Right renal cortex interstitium (tissue), 3 donors: ENCODE measurements around the gene CFAP46. TPM values are rescaled to one million over a fixed set of nuclear protein-coding genes. Genes with fewer than 3 reads are reported as not detected.
"Not testable (repeated sequence)": the region's sequence is repeated elsewhere in the genome, so short reads cannot be mapped to it uniquely, and the experiment has no call there.

ENCODE experiments used
- DNase-seq, 3 donors: peaks; one replicate each; pipeline ENCODE4 v3.0.0-alpha.2; 2013; ENCODE audit warnings: low read depth in 3 of 3, low spot score in 2 of 3
- polyA plus RNA-seq, 3 donors: library from polyadenylated mRNA; unstranded; fragments of 120-200 nt; gene quantifications; one replicate each; pipeline ENCODE4 v1.2.1, GENCODE V29; 2013; ENCODE audit not compliant: insufficient read length in 3 of 3

Gene CFAP46
- polyA plus RNA-seq, 3 donors, result 6.1 to 7.8 (median 6.7) TPM

DNA sequence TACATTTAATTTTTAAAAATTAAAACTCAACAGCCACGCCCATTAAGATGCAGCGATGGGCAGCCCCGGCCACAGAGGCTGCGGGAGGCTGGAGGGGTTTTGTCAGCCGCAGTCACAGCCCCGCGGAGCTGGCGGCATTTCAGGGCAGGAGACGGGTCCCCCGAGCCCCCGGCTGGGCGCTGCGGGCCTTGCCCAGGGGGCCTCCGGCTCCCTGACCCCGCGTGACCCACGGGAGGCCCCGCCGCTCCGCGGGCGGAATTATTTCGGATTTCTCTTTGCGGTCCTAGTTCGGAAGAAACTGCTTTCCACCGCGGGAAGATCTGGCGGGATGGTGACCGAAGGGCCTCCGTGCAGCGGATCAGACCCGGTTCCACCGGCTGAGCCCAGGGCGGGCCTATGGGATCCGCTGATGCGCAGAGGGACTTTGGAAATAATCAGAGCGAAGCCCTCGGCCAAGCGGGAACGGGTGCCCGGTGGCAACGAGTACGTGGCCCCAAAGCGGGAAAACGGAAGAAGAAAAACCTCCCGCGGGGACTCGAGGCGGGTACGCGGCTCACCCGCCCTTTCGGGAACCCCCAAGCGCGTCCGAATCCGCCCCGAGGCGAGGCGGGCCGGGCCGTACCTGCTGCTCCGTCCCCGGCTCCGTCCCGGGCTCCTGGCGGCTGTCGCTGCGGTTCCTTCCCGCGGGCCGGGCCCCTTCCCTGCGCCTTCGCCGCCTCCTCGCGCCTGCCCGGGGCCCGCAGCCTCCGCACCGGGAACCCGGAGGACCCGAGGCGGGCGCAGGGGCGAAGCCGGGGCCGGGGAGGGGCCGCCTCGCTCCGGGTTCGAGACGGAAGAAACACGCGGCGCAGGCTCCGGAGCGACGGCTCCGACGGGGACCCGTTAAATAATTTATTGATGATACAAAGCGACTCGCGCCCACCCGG lies 158.2 kb downstream of the CFAP46 start:
- DNase-seq, result no peak

DNA sequence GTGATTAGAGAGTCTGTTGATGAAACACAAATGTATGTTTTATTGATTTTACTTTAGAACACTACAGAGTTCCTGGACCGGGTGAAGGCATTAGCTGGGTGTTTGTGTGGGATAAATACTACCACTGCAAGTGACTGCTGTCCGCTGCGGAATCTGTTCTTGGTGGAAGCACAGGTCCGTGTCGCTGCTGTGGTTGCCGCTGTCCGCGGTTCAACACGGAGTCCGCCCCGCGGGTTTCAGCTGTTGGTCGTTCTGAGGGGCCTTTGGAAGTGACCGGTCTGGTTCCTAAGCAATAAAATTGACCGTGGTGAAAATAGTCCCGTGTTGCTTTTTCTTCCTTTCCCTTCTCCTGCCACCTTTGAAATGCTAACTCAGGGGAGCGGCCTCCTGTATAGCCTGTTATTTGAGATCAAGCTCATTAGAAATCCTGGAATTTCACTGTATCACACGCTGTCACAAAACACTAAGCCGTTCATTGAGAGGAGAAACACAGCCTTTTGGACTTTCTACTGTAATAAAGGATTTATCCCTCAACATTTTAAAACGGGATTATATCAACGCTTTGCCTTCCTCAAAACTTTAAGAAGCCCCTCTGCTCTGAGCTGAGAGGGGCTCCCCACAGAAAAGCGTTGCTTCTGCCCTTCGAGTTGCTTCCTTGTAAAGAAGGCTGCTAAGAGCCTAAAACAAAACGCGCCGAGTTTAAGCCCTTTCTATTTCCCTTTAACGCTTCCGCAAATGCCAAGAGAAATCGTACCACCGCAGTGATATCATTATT lies 159.0 kb downstream of the CFAP46 start:
- DNase-seq, result no peak

GRCh38 chr10:132781556-132781955 lies 160.8 kb downstream of the CFAP46 start:
- DNase-seq, result no peak

DNA sequence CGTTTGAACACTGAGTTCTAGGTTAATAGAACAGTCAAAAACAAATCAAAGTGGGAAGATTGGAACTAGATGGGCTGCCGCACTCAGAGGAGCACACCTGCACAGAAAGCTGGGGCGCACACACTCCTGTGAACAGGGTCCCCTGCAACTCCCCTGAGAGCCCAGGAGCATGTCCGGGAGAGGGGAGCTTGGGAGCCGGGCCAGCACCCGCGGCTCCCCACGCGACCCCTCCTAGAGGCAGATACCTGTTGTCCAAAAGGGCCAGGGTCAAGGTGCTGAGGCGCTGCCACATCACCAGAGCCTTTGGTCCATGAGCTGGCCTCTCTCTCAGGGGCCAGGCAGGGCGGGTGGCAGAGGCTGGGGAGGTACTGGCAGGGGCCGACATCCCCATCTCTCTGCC lies 162.0 kb downstream of the CFAP46 start:
- DNase-seq, result no peak

- DNase-seq, result no peak
Measured at GRCh38 chr10:132779549-132780294, 162.6 kb downstream of the CFAP46 start.

DNA sequence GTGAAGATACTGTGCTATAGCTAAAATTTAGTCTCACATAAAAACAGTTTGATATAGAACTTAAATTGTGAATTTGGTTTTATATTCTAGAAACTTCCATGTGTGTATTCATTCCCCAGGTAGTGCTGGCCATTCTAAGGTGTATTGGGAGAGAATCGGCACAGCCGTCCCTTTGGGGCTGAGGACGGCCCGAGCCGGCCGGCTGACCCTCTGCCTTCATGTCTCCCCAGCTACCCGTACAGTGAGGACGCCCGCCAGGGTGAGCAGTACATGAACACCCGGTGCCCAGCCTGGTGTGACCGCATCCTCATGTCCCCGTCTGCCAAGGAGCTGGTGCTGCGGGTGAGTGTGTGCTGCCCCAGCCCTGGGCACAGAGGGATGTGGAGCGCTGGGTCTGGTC lies 164.9 kb downstream of the CFAP46 start:
- no peak for DNase-seq

GRCh38 chr10:132776821-132777220 lies 165.5 kb downstream of the CFAP46 start:
- no peak for DNase-seq

GRCh38 chr10:132776186-132776585 lies 166.2 kb downstream of the CFAP46 start:
- no peak for DNase-seq

DNA sequence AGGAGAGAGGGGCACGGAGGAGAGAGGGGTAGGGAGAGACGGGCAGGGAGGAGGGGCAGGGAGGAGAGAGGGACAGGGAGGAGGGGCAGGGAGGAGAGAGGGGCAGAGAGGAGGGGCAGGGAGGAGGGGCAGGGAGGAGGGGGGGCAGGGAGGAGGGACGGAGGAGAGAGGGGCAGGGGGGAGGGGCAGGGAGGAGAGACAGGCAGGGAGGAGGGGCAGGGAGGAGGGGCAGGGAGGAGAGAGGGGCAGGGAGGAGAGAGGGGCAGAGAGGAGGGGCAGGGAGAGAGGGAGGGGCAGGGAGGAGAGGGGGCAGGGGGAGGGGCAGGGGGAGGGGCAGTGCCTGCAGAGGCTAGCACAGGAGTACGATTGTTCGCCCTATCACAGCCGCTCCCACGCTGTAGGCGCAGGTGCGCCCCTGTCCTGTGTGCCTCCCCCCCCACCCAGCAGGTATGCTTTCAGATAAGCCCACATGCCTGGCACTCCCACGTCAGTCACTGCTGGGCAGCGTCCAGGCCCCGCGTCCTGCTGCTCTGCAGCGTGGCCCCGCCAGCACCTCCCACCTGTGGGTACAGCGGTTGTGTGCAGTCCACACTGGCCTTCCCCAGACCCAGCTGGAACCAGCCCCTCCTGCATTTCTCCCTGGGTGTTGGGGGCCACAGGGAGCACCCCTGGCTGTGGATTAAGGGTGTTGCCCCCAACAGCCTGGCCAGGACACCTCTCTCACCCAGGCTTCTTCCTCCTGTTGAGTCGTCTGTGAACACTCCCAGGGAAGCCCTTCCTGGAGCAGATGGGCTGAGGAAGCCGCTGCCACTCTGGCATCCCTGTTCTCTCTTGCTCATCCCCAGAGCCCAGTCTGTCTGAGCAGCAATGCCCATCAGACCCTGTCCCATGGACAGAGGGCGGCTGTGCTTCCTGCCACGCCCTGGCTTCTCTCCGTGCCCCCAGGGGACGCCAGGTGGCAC lies 167.2 kb downstream of the CFAP46 start:
- no peak for DNase-seq

DNA sequence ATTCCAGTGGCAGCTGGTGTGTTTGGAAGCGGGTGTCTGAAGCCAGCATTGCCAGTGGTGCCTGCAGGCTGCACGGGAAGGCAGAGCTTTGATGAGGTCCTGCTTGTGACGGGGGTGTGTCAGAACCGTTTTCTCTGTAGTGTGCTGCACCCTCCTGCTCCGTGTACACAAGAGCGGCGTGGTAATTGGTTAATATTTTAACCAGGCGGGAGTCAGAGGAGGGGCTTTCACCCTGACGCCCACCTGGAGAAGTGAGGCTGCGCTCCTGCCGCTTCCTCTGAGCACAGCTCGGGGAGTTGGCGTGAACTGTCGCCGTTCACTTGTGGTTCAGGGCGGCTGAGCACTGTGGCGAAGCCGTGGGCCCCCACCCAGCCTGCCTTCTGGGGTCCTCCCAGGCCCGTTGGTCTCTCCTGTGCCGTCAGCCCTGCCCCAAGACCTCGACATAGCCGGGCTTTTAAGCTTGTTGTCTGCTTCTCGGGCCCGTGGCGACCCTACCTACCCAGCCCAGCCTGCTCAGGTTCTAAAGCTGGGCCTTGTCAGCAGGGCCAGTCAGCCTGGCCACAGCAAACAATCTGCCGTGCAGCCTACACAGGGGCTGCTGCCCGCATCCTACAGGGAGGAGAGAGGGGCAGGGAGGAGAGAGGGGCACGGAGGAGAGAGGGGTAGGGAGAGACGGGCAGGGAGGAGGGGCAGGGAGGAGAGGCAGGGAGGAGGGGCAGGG lies 168.0 kb downstream of the CFAP46 start:
- no peak for DNase-seq

GRCh38 chr10:132772816-132773215 lies 169.6 kb downstream of the CFAP46 start:
- DNase-seq, result not testable (repeated sequence)

GRCh38 chr10:132770061-132771021 lies 172.0 kb downstream of the CFAP46 start:
- DNase-seq, result no peak

GRCh38 chr10:132768346-132769248 lies 173.8 kb downstream of the CFAP46 start:
- DNase-seq, result no peak

DNA sequence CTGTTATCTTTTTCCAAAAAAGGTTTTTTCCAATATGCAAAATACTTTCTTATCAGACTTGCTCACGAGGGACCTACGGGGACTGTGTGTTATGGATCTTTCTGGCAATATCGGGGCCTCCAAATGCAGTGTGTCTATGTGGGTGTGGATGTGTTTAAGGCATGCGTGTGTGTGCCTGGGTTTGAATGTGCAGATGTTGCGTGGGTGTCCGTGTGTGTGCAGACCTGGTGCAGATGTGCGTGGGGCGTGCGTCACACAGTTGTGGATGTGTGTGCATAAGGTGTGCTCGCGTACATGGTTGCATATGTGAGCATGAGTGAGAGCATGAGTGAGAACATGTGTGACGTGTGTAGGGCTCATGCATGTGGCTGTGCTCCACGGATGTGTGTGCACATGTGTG lies 176.1 kb downstream of the CFAP46 start:
- no peak for DNase-seq

- no peak for DNase-seq
Measured at GRCh38 chr10:132765435-132765834, 176.9 kb downstream of the CFAP46 start.

GRCh38 chr10:132764108-132764507 lies 178.3 kb downstream of the CFAP46 start:
- DNase-seq, result no peak

GRCh38 chr10:132763545-132763944 lies 178.8 kb downstream of the CFAP46 start:
- DNase-seq, result no peak
